H1 (cell line): ENCODE measurements around the gene EED. TPM values are rescaled to one million over a fixed set of nuclear protein-coding genes. Genes with fewer than 3 reads are reported as not detected.

Experiments used
- CTCF ChIA-PET: fragments of 300-600 bp; sonication (Branson Sonifier 250); formaldehyde crosslinking; loops from one replicate; lab custom pipeline; 2021; ENCODE audit not compliant: partially characterized antibody; lab: Charles Lee
- POLR2A ChIA-PET: fragments of 300-600 bp; sonication (Branson Sonifier 250); formaldehyde crosslinking; loops from one replicate; lab custom pipeline; 2021; ENCODE audit warnings: inconsistent platforms; ENCODE audit not compliant: partially characterized antibody; lab: Charles Lee
- DNase-seq, 2 experiments: peaks; one replicate each; pipeline versions ENCODE4 v3.0.0 to v3.0.0-alpha.2; 2010 to 2022; ENCODE audit warnings: low spot score in 2 of 2, low read depth in 1 of 2, mixed read lengths in 1 of 2
- FAIRE-seq: peaks from 2 replicates; lab custom pipeline; 2011; peaks lifted over from hg19 to GRCh38; lab: Jason Lieb, UNC
- H2AFZ ChIP-seq: 2 replicates; pipeline ENCODE4 v1.8.1; 2012; ENCODE audit warnings: low read length, inconsistent platforms
- H2AK5ac ChIP-seq: 2 replicates; pipeline ENCODE4 v1.6.1; 2013; ENCODE audit warnings: low read depth, low read length
- H2BK120ac ChIP-seq: replicated peaks from 2 replicates; pipeline ENCODE3; 2013; ENCODE audit warnings: low read depth, low read length, inconsistent platforms
- H2BK12ac ChIP-seq: 2 replicates; pipeline ENCODE4 v1.6.1; 2013; ENCODE audit warnings: low read depth, low read length
- H2BK15ac ChIP-seq: 2 replicates; pipeline ENCODE4 v1.6.1; 2013; ENCODE audit warnings: low read length
- H2BK20ac ChIP-seq: 2 replicates; pipeline ENCODE4 v1.6.1; 2013; ENCODE audit warnings: low read length
- H2BK5ac ChIP-seq: 2 replicates; pipeline ENCODE4 v1.6.1; 2013; ENCODE audit warnings: low read depth, low read length
- H3K14ac ChIP-seq: 2 replicates; pipeline ENCODE4 v1.6.1; 2013; ENCODE audit warnings: inconsistent platforms; ENCODE audit not compliant: insufficient read length
- H3K18ac ChIP-seq: 2 replicates; pipeline ENCODE4 v1.6.1; 2013; ENCODE audit warnings: low read length; ENCODE audit errors: extremely low read depth
- H3K23ac ChIP-seq: 2 replicates; pipeline ENCODE4 v1.6.1; 2013; ENCODE audit warnings: inconsistent platforms; ENCODE audit not compliant: insufficient read length
- H3K23me2 ChIP-seq: 2 replicates; pipeline ENCODE4 v1.6.1; 2013; ENCODE audit warnings: low read depth, low read length
- H3K27ac ChIP-seq: 2 replicates; pipeline ENCODE4 v1.6.1; 2011; ENCODE audit warnings: low read depth, low read length, inconsistent platforms
- H3K27me3 ChIP-seq, 4 experiments: replicated peaks in 1 of 4; 1 replicate in 1 of 4; 2 replicates in 3 of 4; pipeline versions ENCODE4 v1.6.1 to v1.8.1; 2011 to 2013; ENCODE audit warnings: low read length in 3 of 4, mild to moderate bottlenecking in 3 of 4, inconsistent platforms in 2 of 4, mixed read lengths in 2 of 4, moderate library complexity in 1 of 4; ENCODE audit not compliant: control insufficient read depth in 3 of 4, insufficient read depth in 3 of 4; ENCODE audit errors: extremely low read depth in 1 of 4
- H3K36me3 ChIP-seq, 4 experiments: 2 replicates each; pipeline versions ENCODE4 v1.6.1 to v1.8.1; 2011 to 2013; ENCODE audit warnings: mild to moderate bottlenecking in 4 of 4, low read length in 3 of 4, moderate library complexity in 2 of 4, control low read depth in 1 of 4, inconsistent platforms in 1 of 4; ENCODE audit not compliant: insufficient read depth in 4 of 4, control insufficient read depth in 2 of 4
- H3K4ac ChIP-seq: replicated peaks from 2 replicates; pipeline ENCODE3; 2013; ENCODE audit warnings: low read length, low read depth, mixed read lengths, inconsistent platforms; ENCODE audit not compliant: insufficient read length
- H3K4me1 ChIP-seq, 4 experiments: replicated peaks in 1 of 4; 1 replicate in 1 of 4; 2 replicates in 3 of 4; pipeline versions ENCODE4 v1.6.1 to v1.8.1; 2011 to 2013; ENCODE audit warnings: low read length in 3 of 4, inconsistent platforms in 2 of 4, mixed read lengths in 1 of 4; ENCODE audit not compliant: insufficient read depth in 4 of 4, control insufficient read depth in 3 of 4
- H3K4me2 ChIP-seq, 2 experiments: 2 replicates each; pipeline versions ENCODE4 v1.6.1 to v1.8.1; 2011 to 2013; ENCODE audit warnings: low read depth in 2 of 2, low read length in 2 of 2, control low read depth in 1 of 2, inconsistent platforms in 1 of 2, mild to moderate bottlenecking in 1 of 2; ENCODE audit not compliant: insufficient read depth in 1 of 2
- H3K4me3 ChIP-seq, 4 experiments: fragments of 200-600, 300-600 bp in 1 of 4; sonication (generic), shearing (Covaris generic), sonication (Bioruptor Twin) in 1 of 4; 2 replicates each; pipeline versions ENCODE4 v1.5.1 to v1.8.1; 2011 to 2016; ENCODE audit warnings: low read length in 4 of 4, low read depth in 3 of 4, control low read depth in 2 of 4, inconsistent platforms in 2 of 4, mild to moderate bottlenecking in 2 of 4, mixed read lengths in 1 of 4, moderate library complexity in 1 of 4; ENCODE audit not compliant: insufficient read depth in 2 of 4; ENCODE audit errors: extremely low read depth in 1 of 4
- H3K56ac ChIP-seq: replicated peaks from 2 replicates; pipeline ENCODE3; 2013; ENCODE audit warnings: low read depth, mild to moderate bottlenecking, mixed read lengths, low read length, inconsistent platforms; ENCODE audit not compliant: insufficient read length
- H3K79me1 ChIP-seq: 2 replicates; pipeline ENCODE4 v1.6.1; 2013; ENCODE audit warnings: low read depth, low read length, control low read depth
- H3K79me2 ChIP-seq, 2 experiments: 2 replicates each; pipeline versions ENCODE4 v1.6.1 to v1.8.1; 2012 to 2013; ENCODE audit warnings: low read length in 2 of 2, mild to moderate bottlenecking in 2 of 2, inconsistent platforms in 1 of 2; ENCODE audit not compliant: insufficient read depth in 2 of 2, control insufficient read depth in 1 of 2
- H3K9ac ChIP-seq, 4 experiments: replicated peaks in 1 of 4; 1 replicate in 1 of 4; 2 replicates in 3 of 4; pipeline versions ENCODE4 v1.6.1 to v1.8.1; 2011 to 2013; ENCODE audit warnings: low read depth in 3 of 4, low read length in 3 of 4, control low read depth in 2 of 4, mild to moderate bottlenecking in 2 of 4, moderate library complexity in 2 of 4, inconsistent platforms in 1 of 4; ENCODE audit errors: extremely low read depth in 1 of 4
- H3K9me3 ChIP-seq, 2 experiments: 2 replicates each; pipeline versions ENCODE4 v1.6.1 to v1.8.1; 2012 to 2013; ENCODE audit warnings: mild to moderate bottlenecking in 2 of 2, moderate library complexity in 2 of 2, control low read depth in 1 of 2, inconsistent platforms in 1 of 2, low read depth in 1 of 2, low read length in 1 of 2, mixed read lengths in 1 of 2; ENCODE audit not compliant: insufficient read depth in 2 of 2
- H4K20me1 ChIP-seq, 2 experiments: replicated peaks in 1 of 2; 2 replicates each; pipeline versions ENCODE3 to v1.8.1; 2011 to 2013; ENCODE audit warnings: inconsistent platforms in 2 of 2, low read length in 2 of 2, mild to moderate bottlenecking in 1 of 2; ENCODE audit not compliant: insufficient read depth in 2 of 2, control insufficient read depth in 1 of 2
- H4K5ac ChIP-seq: 2 replicates; pipeline ENCODE4 v1.6.1; 2013; ENCODE audit warnings: low read length, low read depth, mixed read lengths, inconsistent platforms; ENCODE audit not compliant: insufficient read length
- H4K8ac ChIP-seq: 2 replicates; pipeline ENCODE4 v1.8.0; 2013; ENCODE audit warnings: mild to moderate bottlenecking, moderate library complexity, low read length, inconsistent platforms; ENCODE audit not compliant: insufficient read depth; ENCODE audit errors: extremely low read depth
- H4K91ac ChIP-seq: replicated peaks from 2 replicates; pipeline ENCODE3; 2013; ENCODE audit warnings: low read length, mixed read lengths, inconsistent platforms; ENCODE audit not compliant: insufficient read length
- SP2 ChIP-seq: IDR thresholded peaks from 2 replicates; pipeline ENCODE4 v1.6.1; 2012; ENCODE audit warnings: mild to moderate bottlenecking, low read length, inconsistent platforms
- WGBS, 2 experiments: shearing (Covaris generic) in 1 of 2; methylation state at CpG; one replicate each; pipeline versions ENCODE4 v1.1.6 to v1.1.7; 2013 to 2015; ENCODE audit warnings: low lambda C conversion rate in 2 of 2, mixed read lengths in 2 of 2, inconsistent platforms in 1 of 2, low coverage in 1 of 2, missing lambda C conversion rate in 1 of 2; ENCODE audit not compliant: insufficient replicate concordance in 2 of 2, insufficient coverage in 1 of 2, insufficient read length in 1 of 2; ENCODE audit errors: extremely low coverage in 1 of 2, missing lambda C conversion rate in 1 of 2; 5-methylcytosine and 5-hydroxymethylcytosine counted together
- polyA plus RNA-seq, 7 experiments: library from polyadenylated mRNA; depleted of rRNA in 3 of 7; stranded (reverse) in 5 of 7; unstranded in 2 of 7; fragments of >200 nt in 5 of 7; fragments of 200-250 nt in 2 of 7; gene quantifications; 1 replicate in 5 of 7; 2 replicates in 1 of 7; 4 replicates in 1 of 7; pipeline versions ENCODE4 v1.2.1 to v1.2.3, GENCODE V29; 2011 to 2013; ENCODE audit warnings: missing spikeins in 2 of 7, mixed read lengths in 2 of 7
- total RNA-seq: library from RNA; stranded (reverse); fragmentation: NEBNext Ultra II Directional; extraction: Animal tissue kit (Norgen Biotek cat#: 25700); gene quantifications from 2 replicates; pipeline ENCODE4 v1.2.1, GENCODE V29; 2021
- TF ChIP-seq, protein P1 (sequence below): IDR thresholded peaks from 2 replicates; pipeline ENCODE4 v1.6.1; 2011; ENCODE audit warnings: low read depth, mild to moderate bottlenecking, low read length; ENCODE audit not compliant: insufficient read depth

Gene EED
- total and polyA plus RNA-seq, 2 of the 8 experiments (the other 6 are each of a cell fraction or from before 2014, with no cell fraction given) = 12.6 to 26.9 TPM

- no peak overlapping the region for H4K91ac ChIP-seq
- no peak overlapping the region for H2BK120ac ChIP-seq
- H3K56ac ChIP-seq = no peak overlapping the region
- H3K23ac ChIP-seq = no peak overlapping the region
- no peak overlapping the region for H3K4ac ChIP-seq
- no peak overlapping the region for H2BK12ac ChIP-seq
- no peaks in the 10 kb centered on the region for H3K4me1 ChIP-seq
- H2AK5ac ChIP-seq = no peak overlapping the region
- H3K9me3 ChIP-seq = no peaks in the 10 kb centered on the region
- no peak overlapping the region for H2AFZ ChIP-seq
- H3K36me3 ChIP-seq = no peaks in the 10 kb centered on the region
- H3K9ac ChIP-seq = no peak overlapping the region
- no peaks in the 10 kb centered on the region for H3K27me3 ChIP-seq
- H3K14ac ChIP-seq = no peak overlapping the region
- H4K20me1 ChIP-seq = no peaks in the 10 kb centered on the region
- TF ChIP-seq, protein P1, sequence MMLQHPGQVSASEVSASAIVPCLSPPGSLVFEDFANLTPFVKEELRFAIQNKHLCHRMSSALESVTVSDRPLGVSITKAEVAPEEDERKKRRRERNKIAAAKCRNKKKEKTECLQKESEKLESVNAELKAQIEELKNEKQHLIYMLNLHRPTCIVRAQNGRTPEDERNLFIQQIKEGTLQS = no peak
- TF ChIP-seq SP2 = no peak
- H2BK5ac ChIP-seq = no peak overlapping the region
- no peaks in the 10 kb centered on the region for H3K79me2 ChIP-seq
- no peak overlapping the region for H2BK15ac ChIP-seq
- no peak overlapping the region for H4K8ac ChIP-seq
- H4K5ac ChIP-seq = no peak overlapping the region
- H3K23me2 ChIP-seq = no peaks in the 10 kb centered on the region
- H3K4me3 ChIP-seq = no peak overlapping the region
- no peak overlapping the region for H3K18ac ChIP-seq
- ChIA-PET POLR2A (no interaction called here), CTCF (interaction anchor here (0.9 to 2.4 kb wide), 5 partner anchors 9 to 356 kb away, joined by 3 to 8 read pairs (median 4); partner anchors contain the start of gene CCDC83)
- DNase-seq = no peak
- WGBS, 2 experiments = 80% methylated on average over 4 of the region's 4 CpGs; no CpG with 5 or more reads in 1 of the 2 experiments
- no peak for FAIRE-seq
- H3K79me1 ChIP-seq = no peaks in the 10 kb centered on the region
- no peak overlapping the region for H2BK20ac ChIP-seq
- H3K27ac ChIP-seq = no peak overlapping the region
- H3K4me2 ChIP-seq = no peak overlapping the region
These were observed 33.7 kb upstream of the EED start for GRCh38 chr11:86210898-86211297.
